HepG2 (cell line): ENCODE measurements around the gene ANXA5. TPM values are rescaled to one million over a fixed set of nuclear protein-coding genes. Genes with fewer than 3 reads are reported as not detected.

ENCODE experiments used
- ARNT2 ChIP-seq: sonication (generic); formaldehyde crosslinking; IDR thresholded peaks from 2 replicates; pipeline ENCODE4 v1.8.0; 2022; ENCODE audit warnings: mild to moderate bottlenecking, low read depth, missing genetic modification reagents, moderate library complexity
- BCLAF1 ChIP-seq: fragments of 450-650 bp; IDR thresholded peaks from 2 replicates; pipeline ENCODE4 v1.6.1; 2017; ENCODE audit warnings: mild to moderate bottlenecking
- CENPT ChIP-seq: sonication (generic); formaldehyde crosslinking; IDR thresholded peaks from 2 replicates; pipeline ENCODE4 v1.8.0; 2022; ENCODE audit warnings: low read depth, mild to moderate bottlenecking, moderate library complexity, missing genetic modification reagents
- ETS1 ChIP-seq: sonication (generic); formaldehyde crosslinking; IDR thresholded peaks from 2 replicates; pipeline ENCODE4 v1.4.0; 2020; ENCODE audit warnings: missing genetic modification reagents
- GABPB1 ChIP-seq: IDR thresholded peaks from 2 replicates; pipeline ENCODE4 v1.6.1; 2016; ENCODE audit warnings: mild to moderate bottlenecking, missing genetic modification reagents, moderate library complexity, missing compliant biosample characterization
- HOXA9 ChIP-seq: sonication (generic); formaldehyde crosslinking; IDR thresholded peaks from 2 replicates; pipeline ENCODE4 v1.8.1; 2022; ENCODE audit warnings: missing genetic modification reagents, mild to moderate bottlenecking, moderate library complexity, borderline replicate concordance
- RORA ChIP-seq: sonication (generic); formaldehyde crosslinking; IDR thresholded peaks from 2 replicates; pipeline ENCODE4 v1.5.0; 2020; ENCODE audit warnings: mild to moderate bottlenecking, missing genetic modification reagents, moderate library complexity
- SALL2 ChIP-seq: sonication (generic); formaldehyde crosslinking; IDR thresholded peaks from 2 replicates; pipeline ENCODE4 v1.8.1; 2023; ENCODE audit warnings: mild to moderate bottlenecking, missing genetic modification reagents, inconsistent platforms
- SAP130 ChIP-seq: IDR thresholded peaks from 2 replicates; pipeline ENCODE4 v1.6.1; 2016; ENCODE audit warnings: low read depth
- SP1 ChIP-seq, 2 experiments: fragments of 450-650 bp in 1 of 2; sonication (generic) in 1 of 2; formaldehyde crosslinking in 1 of 2; IDR thresholded peaks; 2 replicates each; pipeline versions ENCODE4 v1.4.0 to v1.6.1; 2016 to 2020; ENCODE audit warnings: missing genetic modification reagents in 1 of 2
- ZFP41 ChIP-seq: sonication (generic); formaldehyde crosslinking; IDR thresholded peaks from 2 replicates; pipeline ENCODE4 v1.4.0; 2020; ENCODE audit warnings: mild to moderate bottlenecking, missing genetic modification reagents, borderline replicate concordance
- ZNF264 ChIP-seq: sonication (generic); formaldehyde crosslinking; IDR thresholded peaks from 2 replicates; pipeline ENCODE4 v1.4.0; 2020; ENCODE audit warnings: missing genetic modification reagents
- ZNF318 ChIP-seq: sonication (generic); formaldehyde crosslinking; IDR thresholded peaks from 2 replicates; pipeline ENCODE4 v1.4.0; 2020; ENCODE audit warnings: mild to moderate bottlenecking, missing genetic modification reagents
- ZNF501 ChIP-seq: sonication (generic); formaldehyde crosslinking; IDR thresholded peaks from 2 replicates; pipeline ENCODE4 v1.5.1; 2020; ENCODE audit warnings: mild to moderate bottlenecking, moderate library complexity, missing genetic modification reagents
- ZNF747 ChIP-seq: sonication (generic); formaldehyde crosslinking; IDR thresholded peaks from 2 replicates; pipeline ENCODE4 v1.8.1; 2023; ENCODE audit warnings: missing genetic modification reagents, mild to moderate bottlenecking, borderline replicate concordance
- polyA plus RNA-seq, 8 experiments: library from polyadenylated mRNA; depleted of rRNA in 3 of 8; stranded (reverse) in 7 of 8; unstranded in 1 of 8; fragments of >200 nt; fragmentation: Illumina TruSeq in 4 of 8; extraction: Trizol in 4 of 8; gene quantifications; 2 replicates each; pipeline versions ENCODE4 v1.2.1 to v1.2.3, GENCODE V29; 2011 to 2016; ENCODE audit warnings: low read depth in 4 of 8, missing spikeins in 1 of 8, mixed read lengths in 1 of 8; ENCODE audit not compliant: insufficient read depth in 1 of 8
- total RNA-seq, 5 experiments: library from RNA; depleted of rRNA; stranded (reverse); fragments of >200 nt; fragmentation: Illumina TruSeq; extraction: Trizol; gene quantifications; 2 replicates each; pipeline ENCODE4 v1.2.3, GENCODE V29; 2016; ENCODE audit warnings: low read depth in 1 of 5

Gene ANXA5
- total and polyA plus RNA-seq, 2 of the 13 experiments (the other 11 are each of a cell fraction or from before 2014, with no cell fraction given): 209 to 342 TPM

GRCh38 chr4:121696581-121697461 lies at the start of gene ANXA5 (continued):
- TF ChIP-seq ZNF318 (CRISPR knock-in tag) (no peak), ZNF264 (no peak; the same call in 1 of the 2 replicates), ETS1 (CRISPR knock-in tag) (no peak), ARNT2 (CRISPR knock-in tag) (0 out of 2 replicates have a peak, but pooled peaks have one; percentile 17), HOXA9 (no peak), SALL2 (CRISPR knock-in tag) (0 out of 2 replicates have a peak, but pooled peaks have one; percentile 55), ZFP41 (CRISPR knock-in tag) (no peak), ZNF747 (CRISPR knock-in tag) (no peak), CENPT (no peak), GABPB1 (CRISPR knock-in tag) (peak; percentile 78), RORA (CRISPR knock-in tag) (no peak), SP1 (IDR thresholded peaks at IDR 0.05) (no peak), SP1 (CRISPR knock-in tag; IDR thresholded peaks at IDR 0.05) (no peak), SAP130 (peak; percentile 45), BCLAF1 (no peak), ZNF501 (CRISPR knock-in tag) (peak; percentile 89)
